ENCODE results near the gene SGSH. TPM values are rescaled to one million over a fixed set of nuclear protein-coding genes. Genes with fewer than 3 reads are reported as not detected.

The SGSH gene
- total RNA-seq, 1 donor from 2014 or later: 71.0 TPM

- Mint-ChIP-seq H3K4me1 (ENCODE audit: unreplicated experiment) (peaks cover 18% of the 10 kb centered on the region), H3K27ac (ENCODE audit: unreplicated experiment) (no peak overlapping the region), H3K4me3 (ENCODE audit: unreplicated experiment) (peak overlapping the region; percentile 75), H3K27me3 (ENCODE audit: unreplicated experiment) (no peaks in the 10 kb centered on the region), H3K9me3 (ENCODE audit: unreplicated experiment) (no peaks in the 10 kb centered on the region), H3K36me3 (ENCODE audit: unreplicated experiment) (peaks cover 7% of the 10 kb centered on the region)
- no peak for DNase-seq (ENCODE audit: extremely low spot score, unreplicated experiment)
- TF ChIP-seq CTCF (IDR thresholded peaks at IDR 0.05): no peak
Measured at GRCh38 chr17:80221351-80222105, 1.4 kb upstream of the SGSH start.

GRCh38 chr17:80220736-80221215 lies 643 bp upstream of the SGSH start:
- H3K36me3 Mint-ChIP-seq (ENCODE audit: unreplicated experiment): peaks cover 7% of the 10 kb centered on the region

GRCh38 chr17:80219763-80220053 lies 425 bp downstream of the SGSH start:
- no peak for TF ChIP-seq CTCF (IDR thresholded peaks at IDR 0.05)
- Mint-ChIP-seq H3K4me1 (ENCODE audit: unreplicated experiment) (peaks cover 18% of the 10 kb centered on the region), H3K36me3 (ENCODE audit: unreplicated experiment) (peaks cover 7% of the 10 kb centered on the region), H3K27me3 (ENCODE audit: unreplicated experiment) (no peaks in the 10 kb centered on the region), H3K4me3 (ENCODE audit: unreplicated experiment) (peak overlapping the region; percentile 86), H3K9me3 (ENCODE audit: unreplicated experiment) (no peaks in the 10 kb centered on the region), H3K27ac (ENCODE audit: unreplicated experiment) (peak overlapping the region; percentile 85)
- no peak for DNase-seq (ENCODE audit: extremely low spot score, unreplicated experiment)

More at GRCh38 chr17:80220736-80221215, 643 bp upstream of the SGSH start:
- no peak for TF ChIP-seq CTCF (IDR thresholded peaks at IDR 0.05)
- no peak overlapping the region for H3K27ac Mint-ChIP-seq (ENCODE audit: unreplicated experiment)
- H3K27me3 Mint-ChIP-seq (ENCODE audit: unreplicated experiment): no peaks in the 10 kb centered on the region
- peaks cover 18% of the 10 kb centered on the region for H3K4me1 Mint-ChIP-seq (ENCODE audit: unreplicated experiment)
- peak overlapping the region; percentile 75 for H3K4me3 Mint-ChIP-seq (ENCODE audit: unreplicated experiment)
- DNase-seq (ENCODE audit: extremely low spot score, unreplicated experiment): no peak
- no peaks in the 10 kb centered on the region for H3K9me3 Mint-ChIP-seq (ENCODE audit: unreplicated experiment)

GRCh38 chr17:80219013-80219762 lies 945 bp downstream of the SGSH start:
- H3K27ac Mint-ChIP-seq (ENCODE audit: unreplicated experiment): peak overlapping the region; percentile 85
- TF ChIP-seq CTCF (IDR thresholded peaks at IDR 0.05): no peak
- peak overlapping the region; percentile 86 for H3K4me3 Mint-ChIP-seq (ENCODE audit: unreplicated experiment)
- DNase-seq (ENCODE audit: extremely low spot score, unreplicated experiment): no peak
- H3K36me3 Mint-ChIP-seq (ENCODE audit: unreplicated experiment): peaks cover 7% of the 10 kb centered on the region
- no peaks in the 10 kb centered on the region for H3K27me3 Mint-ChIP-seq (ENCODE audit: unreplicated experiment)
- no peaks in the 10 kb centered on the region for H3K9me3 Mint-ChIP-seq (ENCODE audit: unreplicated experiment)
- peaks cover 18% of the 10 kb centered on the region for H3K4me1 Mint-ChIP-seq (ENCODE audit: unreplicated experiment)

- Mint-ChIP-seq H3K27me3 (ENCODE audit: unreplicated experiment) (no peaks in the 10 kb centered on the region), H3K36me3 (ENCODE audit: unreplicated experiment) (peaks cover 7% of the 10 kb centered on the region), H3K27ac (ENCODE audit: unreplicated experiment) (no peak overlapping the region), H3K4me3 (ENCODE audit: unreplicated experiment) (peak overlapping the region; percentile 86), H3K4me1 (ENCODE audit: unreplicated experiment) (peaks cover 18% of the 10 kb centered on the region), H3K9me3 (ENCODE audit: unreplicated experiment) (no peaks in the 10 kb centered on the region)
- no peak for DNase-seq (ENCODE audit: extremely low spot score, unreplicated experiment)
- no peak for TF ChIP-seq CTCF (IDR thresholded peaks at IDR 0.05)
Measured at GRCh38 chr17:80218391-80218790, 1.7 kb downstream of the SGSH start.
